Activated CD4-positive, alpha-beta T cell treated with anti-CD3 and anti-CD28 coated beads, Interleukin-2, amount 50 U/mL, for 1 hour (primary cell): ENCODE data around the gene FLYWCH1.

Experiments
- DNase-seq: peaks from one replicate; pipeline ENCODE4 v3.0.0-alpha.2; 2020

Gene FLYWCH1

GRCh38 chr16:2987286-2987685 lies 75.6 kb downstream of the FLYWCH1 start:
- DNase-seq, result no peak

GRCh38 chr16:2987833-2988232 lies 76.1 kb downstream of the FLYWCH1 start:
- no peak for DNase-seq

- DNase-seq, result no peak
These were observed 76.9 kb downstream of the FLYWCH1 start for GRCh38 chr16:2988590-2989099.

- no peak for DNase-seq
These were observed 79.2 kb downstream of the FLYWCH1 start for GRCh38 chr16:2990891-2991290.

GRCh38 chr16:2991566-2992261 lies 80.0 kb downstream of the FLYWCH1 start:
- DNase-seq, result no peak

- DNase-seq, result no peak
These were observed 80.8 kb downstream of the FLYWCH1 start for GRCh38 chr16:2992383-2993081.

- DNase-seq, result no peak
These were observed 84.6 kb downstream of the FLYWCH1 start for GRCh38 chr16:2996298-2996697.

GRCh38 chr16:2999929-3000328 lies 88.2 kb downstream of the FLYWCH1 start:
- DNase-seq, result no peak

- no peak for DNase-seq
These were observed 88.8 kb downstream of the FLYWCH1 start for GRCh38 chr16:3000540-3000939.
